PFSK-1 (cell line): Measurements from ENCODE around the gene CDHR5.

ENCODE experiments used
- POLR2AphosphoS5 ChIP-seq: IDR thresholded peaks from 2 replicates; pipeline ENCODE4 v1.6.1; 2012; ENCODE audit warnings: low read depth, mild to moderate bottlenecking, control low read depth, low read length, moderate library complexity
- SIN3A ChIP-seq: IDR thresholded peaks from 2 replicates; pipeline ENCODE4 v1.6.1; 2012; ENCODE audit warnings: mild to moderate bottlenecking, low read length, moderate library complexity, borderline replicate concordance; ENCODE audit not compliant: insufficient read depth

DNA sequence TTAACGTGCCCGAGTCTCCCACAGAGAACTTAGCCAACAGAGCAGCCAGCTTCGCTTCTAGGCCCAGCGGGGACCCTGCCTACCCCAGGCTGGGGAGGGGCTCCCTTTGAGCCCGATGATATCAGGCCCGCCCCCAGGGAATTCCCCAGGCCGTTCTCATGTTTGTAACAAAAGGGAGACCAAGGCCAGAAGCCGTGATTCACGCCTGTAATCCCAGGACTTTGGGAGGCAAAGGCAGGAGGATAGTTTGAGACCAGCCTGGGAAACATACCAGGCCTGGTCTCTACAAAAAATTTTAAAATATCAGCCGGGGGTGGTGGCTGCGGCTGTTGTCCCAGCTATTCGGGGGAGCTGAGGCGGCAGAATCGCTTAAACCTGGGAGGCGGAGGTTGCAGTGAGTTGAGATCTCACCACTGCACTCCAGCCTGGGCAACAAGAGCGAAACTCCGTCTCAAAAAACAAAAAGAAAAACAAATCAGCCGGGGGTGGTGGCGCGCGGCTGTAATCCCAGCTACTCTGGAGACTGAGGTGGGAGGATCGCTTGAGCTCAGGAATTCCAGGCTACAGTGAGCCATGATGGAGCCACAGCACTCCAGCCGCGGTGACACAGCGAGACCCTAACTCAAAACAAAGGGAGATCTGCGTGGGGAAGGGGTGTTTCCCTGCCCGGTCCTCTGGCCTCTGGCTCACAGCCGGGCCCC lies 14.0 kb upstream of the CDHR5 start:
- TF ChIP-seq POLR2AphosphoS5 (no peak), SIN3A (no peak)
